HG03196 (cell line): ENCODE data around the gene EPB41L5.
"Not testable (repeated sequence)": the region's sequence is repeated elsewhere in the genome, so short reads cannot be mapped to it uniquely, and the experiment has no call there.

ENCODE experiments used
- ATAC-seq: cut with Tn5 transposase; IDR thresholded peaks from one replicate; pipeline ENCODE4 v1.9.1; 2021; ENCODE audit not compliant: unreplicated experiment

EPB41L5 gene

DNA sequence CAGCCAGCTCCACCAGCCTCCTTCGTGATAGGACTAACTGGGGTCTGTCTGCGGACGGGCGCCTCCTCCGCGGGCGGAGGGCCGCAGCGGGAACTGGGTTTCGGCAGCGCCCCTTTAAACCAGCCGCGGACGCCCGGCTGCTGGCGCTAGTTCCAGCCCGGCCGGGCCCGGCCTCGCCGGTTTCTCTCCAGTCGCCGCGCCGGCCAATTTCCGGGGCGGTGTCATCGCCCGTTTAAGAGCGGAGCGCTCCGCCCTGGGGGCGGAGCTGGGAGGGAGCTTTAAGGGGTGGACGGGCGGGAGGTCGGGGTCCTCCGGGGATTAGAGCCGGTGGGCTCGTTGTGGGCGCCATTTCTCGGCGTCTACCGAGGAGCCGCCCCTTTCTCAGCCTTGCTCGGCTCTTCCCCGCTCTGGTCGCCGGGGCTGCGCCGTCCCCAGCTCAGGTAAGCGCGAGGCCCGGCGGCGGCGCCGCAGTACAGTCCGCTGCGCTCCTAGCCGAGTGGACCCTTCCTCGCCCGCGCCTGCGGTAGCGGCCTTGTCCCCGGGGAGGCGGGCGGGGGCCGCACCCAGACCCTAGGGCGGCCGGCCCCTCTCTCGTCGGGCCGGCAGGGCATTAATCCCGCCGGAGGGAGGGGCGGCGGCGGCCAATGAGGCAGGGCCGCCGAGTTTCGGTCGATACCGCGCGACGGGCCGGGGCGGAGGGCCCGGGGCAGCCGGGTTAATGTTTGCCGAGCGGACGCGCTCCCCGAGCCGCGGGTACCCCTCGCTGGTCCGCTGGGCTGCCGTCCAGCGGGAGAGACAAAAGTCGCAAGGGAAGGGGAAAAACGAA lies at the start of gene EPB41L5:
EPB41L5 (plus strand) TSS at position 307 of the 826 bp plus-strand sequence. CDS start 6,008 bp downstream, outside the sequence.
- peak; percentile 92 for ATAC-seq

DNA sequence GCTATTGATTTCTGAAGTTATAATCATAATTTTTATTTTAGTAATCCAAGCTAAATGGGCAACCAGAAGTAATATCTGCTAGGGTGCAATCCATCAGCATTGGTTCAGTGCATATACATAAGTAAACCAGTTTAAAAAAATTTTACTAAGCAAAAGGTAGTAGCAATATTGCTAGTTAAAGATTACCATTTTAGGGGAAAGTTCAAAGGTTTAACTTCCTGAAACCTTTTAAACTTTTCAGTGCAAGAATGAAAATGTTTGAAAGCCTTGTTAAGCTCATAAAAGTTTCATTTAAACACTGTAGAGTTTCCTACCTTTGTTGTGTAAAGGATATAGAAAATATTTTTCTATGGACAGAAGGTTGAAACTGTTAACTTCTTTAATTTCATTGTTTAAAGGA lies 31.0 kb upstream of the EPB41L5 start:
- ATAC-seq: no peak

DNA sequence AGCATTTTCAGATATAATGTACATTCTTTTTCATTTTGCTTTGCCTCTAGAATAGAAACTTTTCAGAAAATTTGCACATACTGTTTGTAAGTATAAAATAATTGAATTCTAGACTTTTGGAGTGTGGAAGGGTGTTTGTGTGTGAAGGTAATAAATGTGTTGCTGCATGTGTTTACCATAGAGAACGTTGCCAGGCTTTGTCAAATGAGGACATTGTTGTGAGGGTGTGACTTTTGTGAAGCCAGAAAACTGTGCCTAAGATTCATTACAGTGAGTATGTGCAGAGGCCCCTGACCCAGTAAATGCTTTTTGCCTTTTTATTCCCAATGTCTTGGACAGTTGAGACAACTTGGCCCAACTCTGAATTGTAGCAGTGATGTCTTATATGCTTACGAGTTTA lies 30.4 kb upstream of the EPB41L5 start:
- no peak for ATAC-seq

DNA sequence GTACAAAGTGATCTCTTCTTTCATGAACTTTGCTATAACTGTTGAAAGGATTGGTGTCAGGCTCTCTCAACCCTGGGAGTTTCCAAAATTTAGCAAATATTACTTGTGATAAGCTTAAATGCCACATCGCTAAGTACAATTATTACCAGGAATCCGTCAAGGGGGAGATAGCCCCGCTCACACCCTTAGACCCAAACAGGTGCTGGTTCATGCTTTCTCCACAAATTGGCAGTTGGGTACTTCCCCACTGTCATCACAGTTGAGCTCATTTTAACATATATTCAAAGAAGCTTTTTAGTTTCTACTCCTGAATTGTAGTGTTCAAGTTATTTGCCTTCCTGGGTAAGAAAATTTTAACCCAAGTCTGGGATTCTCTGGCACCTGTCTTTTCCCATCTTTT lies 29.8 kb upstream of the EPB41L5 start:
- no peak for ATAC-seq

DNA sequence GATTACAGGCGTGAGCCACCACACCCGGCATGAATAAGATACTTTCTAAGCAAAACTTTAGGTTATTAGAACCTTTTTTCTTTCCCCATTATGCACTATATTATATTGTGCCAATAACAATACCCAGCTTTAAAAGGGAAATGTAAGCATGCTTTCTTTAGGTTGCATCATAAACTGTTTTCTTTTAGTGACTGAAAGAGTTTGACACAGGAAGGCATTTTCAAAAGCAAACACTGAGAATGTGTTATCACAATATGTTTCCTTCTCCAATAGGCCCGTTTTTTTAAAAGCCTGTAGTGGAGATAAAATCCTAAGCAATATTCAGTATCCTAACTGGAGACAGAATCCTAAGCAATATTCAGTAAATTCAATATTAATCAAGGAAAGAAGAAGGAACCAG lies 16.7 kb upstream of the EPB41L5 start:
- no peak for ATAC-seq

- not testable (repeated sequence) for ATAC-seq
Observed at GRCh38 chr2:119996896-119997891, 15.7 kb upstream of the EPB41L5 start.

- ATAC-seq: no peak
Observed at GRCh38 chr2:120001471-120001870, 11.4 kb upstream of the EPB41L5 start.

DNA sequence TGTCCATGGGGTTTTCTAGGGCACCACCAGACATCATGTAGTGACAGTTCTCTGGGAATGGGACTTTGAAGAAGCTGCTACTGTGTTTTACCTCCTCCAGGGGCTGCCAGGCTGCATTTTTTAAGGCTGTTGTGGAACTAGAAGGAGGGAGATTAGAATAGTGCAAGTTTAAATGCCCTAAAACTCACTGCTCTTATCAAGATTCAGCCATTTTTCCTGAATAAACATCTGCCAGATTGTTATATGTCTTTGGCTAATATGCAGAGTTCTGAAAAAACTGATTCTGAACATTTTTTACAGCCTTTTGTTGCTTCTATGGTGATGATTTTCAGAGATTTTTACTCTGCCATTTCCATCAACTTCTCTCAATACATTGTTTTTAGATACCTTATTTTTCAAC lies 8.6 kb upstream of the EPB41L5 start:
- ATAC-seq: no peak

GRCh38 chr2:120005834-120006521 lies 6.9 kb upstream of the EPB41L5 start:
- peak; percentile 88 for ATAC-seq

DNA sequence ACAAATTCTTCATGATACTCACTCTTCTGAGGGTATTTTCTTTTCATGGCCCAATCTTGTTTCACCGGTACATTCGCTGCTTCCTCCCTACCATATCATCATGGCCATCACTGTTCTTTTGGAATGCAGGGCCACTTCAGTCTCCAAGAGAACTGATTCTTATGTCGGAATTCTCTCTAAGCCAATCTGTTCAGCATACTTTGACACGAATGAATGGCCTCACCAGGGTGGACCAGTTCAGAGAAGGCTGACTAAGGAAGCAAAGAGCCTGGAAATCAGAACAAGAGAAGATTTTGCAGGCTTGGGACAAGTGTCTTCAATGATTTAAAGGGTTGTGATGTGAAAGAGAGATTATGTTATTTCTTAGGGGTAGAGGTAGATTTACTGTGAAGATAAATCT lies 5.0 kb upstream of the EPB41L5 start:
- no peak for ATAC-seq

- ATAC-seq: no peak
Observed at GRCh38 chr2:120012363-120012762, 514 bp upstream of the EPB41L5 start.

GRCh38 chr2:120013597-120014223 lies 833 bp downstream of the EPB41L5 start:
- ATAC-seq: peak; percentile 6

DNA sequence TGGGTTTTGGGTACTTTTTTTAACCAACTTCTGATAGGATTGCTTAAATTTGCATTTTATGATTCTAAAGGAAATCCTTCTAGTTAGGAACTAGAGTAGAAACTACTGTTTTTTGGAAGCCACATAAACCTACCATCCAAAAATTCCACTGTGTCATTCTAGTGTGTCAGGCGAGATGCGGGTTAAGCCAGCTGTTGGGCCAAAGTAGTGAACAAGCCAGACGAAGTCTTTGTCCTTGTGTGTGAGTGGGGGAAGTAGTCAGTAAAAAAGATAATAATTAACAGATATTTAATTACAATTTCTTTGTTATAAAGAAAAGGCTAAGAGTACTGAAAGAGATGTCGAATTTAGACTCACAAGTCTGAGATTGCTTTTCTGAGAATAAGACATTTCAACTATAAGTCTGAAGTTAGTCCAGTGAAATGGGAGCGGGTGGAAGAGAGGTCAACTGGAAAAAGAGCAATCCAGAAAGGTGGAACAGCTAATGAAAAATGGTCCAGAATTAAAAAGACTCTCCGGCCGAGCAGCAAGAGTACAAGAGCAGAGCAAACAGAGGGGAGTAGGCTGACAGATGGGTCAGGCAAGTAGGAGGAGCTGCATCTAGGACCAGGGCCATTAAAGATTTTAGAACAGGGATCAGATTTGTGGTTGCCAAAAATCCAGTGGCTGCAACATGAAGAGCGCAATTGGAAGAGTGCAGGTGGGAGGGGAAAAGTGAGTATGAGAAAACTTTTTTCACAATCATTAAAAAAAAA lies 1.5 kb downstream of the EPB41L5 start:
- ATAC-seq: no peak

- ATAC-seq: no peak
Observed at GRCh38 chr2:120016800-120017199, 3.9 kb downstream of the EPB41L5 start.

DNA sequence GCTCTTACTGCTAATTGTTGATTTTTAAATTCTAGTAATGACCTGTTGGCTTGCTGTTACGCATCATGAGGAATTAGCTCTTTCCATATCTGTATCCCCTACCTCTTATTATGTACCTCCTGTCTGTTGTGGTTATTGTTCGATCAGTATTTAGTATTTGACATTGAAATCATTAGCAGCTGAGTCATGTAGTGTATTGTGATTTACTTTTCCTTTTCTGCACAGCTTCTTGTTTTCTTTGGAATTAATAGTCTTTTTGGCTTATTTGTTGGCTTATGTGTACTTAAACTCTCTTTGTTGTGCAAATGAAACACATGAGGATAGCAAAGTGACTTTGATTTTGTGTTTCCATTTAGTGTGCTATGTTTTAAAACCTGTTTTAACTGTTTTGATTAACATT lies 4.3 kb downstream of the EPB41L5 start:
- no peak for ATAC-seq

DNA sequence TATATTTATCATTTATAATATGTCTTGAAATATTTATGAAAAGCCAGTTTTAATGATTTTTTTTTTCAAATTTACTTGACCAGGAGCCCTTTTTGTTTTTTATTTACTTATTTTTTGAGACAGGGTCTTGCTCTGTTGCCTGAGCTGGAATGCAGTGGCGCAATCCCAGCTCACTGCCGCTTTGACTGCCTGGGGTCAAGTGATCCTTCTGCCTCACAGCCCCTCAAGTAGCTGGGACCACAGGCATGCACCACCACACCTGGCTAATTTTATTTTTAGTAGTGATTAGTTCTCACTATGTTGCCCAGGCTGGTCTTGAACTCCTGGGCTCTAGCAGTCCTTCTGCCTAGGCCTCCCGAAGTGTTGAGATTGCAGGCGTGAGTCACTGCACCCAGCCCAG lies 5.7 kb downstream of the EPB41L5 start:
- ATAC-seq: no peak

DNA sequence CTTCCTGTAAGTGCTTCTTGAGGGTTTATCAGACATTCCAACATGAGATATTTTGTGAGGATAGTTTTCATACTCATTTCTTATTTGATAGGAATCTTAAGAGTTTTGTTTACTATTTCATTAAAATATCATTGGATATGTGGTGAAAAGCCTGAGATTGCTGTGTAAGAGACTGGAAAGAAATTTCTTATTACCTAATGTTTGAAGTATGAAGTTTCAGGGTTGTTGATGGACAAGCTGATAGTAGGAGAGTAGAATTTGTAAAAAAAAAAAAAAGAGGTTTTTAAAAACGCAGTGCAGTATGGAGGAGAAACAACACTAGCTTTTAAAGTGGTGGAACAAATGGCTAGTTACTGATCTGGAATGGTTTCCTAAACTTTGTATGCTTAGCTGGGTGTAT lies 7.7 kb downstream of the EPB41L5 start:
- ATAC-seq: no peak

DNA sequence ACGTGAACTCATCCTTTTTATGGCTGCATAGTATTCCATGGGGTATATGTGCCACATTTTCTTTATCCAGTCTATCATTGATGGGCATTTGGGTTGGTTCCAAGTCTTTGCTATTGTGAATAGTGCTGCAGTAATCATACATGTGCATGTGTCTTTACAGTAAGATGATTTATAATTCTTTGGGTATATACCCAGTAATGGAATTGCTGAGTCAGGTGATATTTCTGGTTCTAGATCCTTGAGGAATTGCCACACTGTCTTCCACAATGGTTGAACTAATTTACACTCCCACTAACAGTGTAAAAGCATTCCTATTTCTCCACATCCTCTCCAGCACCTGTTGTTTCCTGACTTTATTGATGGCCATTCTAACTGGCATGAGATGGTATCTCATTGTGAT lies 9.6 kb downstream of the EPB41L5 start:
- not testable (repeated sequence) for ATAC-seq

- no peak for ATAC-seq
Observed at GRCh38 chr2:120026890-120027289, 14.0 kb downstream of the EPB41L5 start.

DNA sequence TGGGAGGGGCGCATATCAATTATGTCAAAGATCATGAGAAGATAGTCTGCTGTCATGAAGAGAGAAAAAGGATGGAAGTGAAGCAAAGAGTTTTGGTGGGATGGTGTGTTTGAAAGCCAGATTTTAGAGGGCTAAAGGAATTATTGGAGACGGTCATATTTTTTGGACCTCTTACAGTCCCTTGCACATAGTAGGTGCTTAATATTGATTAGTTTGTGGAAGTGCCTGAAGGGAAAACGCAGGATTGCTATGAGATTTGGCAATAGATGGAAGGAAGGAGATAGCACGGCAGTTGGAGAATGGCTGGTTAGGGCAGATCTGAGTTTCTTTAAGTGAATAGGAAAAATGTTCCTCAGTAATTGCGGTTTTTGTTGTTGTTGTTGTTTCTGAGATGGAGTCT lies 15.9 kb downstream of the EPB41L5 start:
- no peak for ATAC-seq
